AG08396 (cell line): Measurements from ENCODE around the gene CTNNA3.
A peak's percentile ranks its signal among the peaks of the same experiment; 100 is the strongest.

Experiments
- DNase-seq: peaks from one replicate; pipeline ENCODE4 v3.0.0; 2012; ENCODE audit warnings: low spot score, mixed read lengths

CTNNA3 gene

DNA sequence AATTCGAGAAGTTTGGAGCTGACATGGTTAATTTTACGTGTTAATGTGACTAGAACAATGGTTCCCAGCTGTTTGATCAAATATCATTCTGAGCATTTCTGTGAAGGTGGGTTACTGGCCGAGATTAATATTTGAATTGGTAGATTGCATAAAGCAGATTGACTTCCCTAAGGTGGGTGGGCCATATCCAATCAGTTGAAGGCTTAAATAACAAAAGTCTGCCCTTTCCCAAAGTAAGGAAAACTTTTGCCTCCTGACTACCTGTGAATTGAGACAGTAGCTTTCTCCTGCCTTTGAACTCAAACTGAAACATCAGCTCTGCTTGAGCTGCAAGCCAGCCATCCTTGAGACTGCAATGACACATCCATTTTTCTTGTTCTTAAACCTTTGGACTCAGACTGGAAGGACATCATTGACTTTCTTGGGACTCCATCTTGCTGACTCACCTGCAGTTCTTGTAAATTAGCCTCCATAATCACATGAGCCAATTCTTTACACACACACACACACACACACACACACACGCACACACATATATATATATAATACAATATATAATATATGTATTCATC is 833.2 kb downstream of the CTNNA3 start:
- DNase-seq = no peak

DNA sequence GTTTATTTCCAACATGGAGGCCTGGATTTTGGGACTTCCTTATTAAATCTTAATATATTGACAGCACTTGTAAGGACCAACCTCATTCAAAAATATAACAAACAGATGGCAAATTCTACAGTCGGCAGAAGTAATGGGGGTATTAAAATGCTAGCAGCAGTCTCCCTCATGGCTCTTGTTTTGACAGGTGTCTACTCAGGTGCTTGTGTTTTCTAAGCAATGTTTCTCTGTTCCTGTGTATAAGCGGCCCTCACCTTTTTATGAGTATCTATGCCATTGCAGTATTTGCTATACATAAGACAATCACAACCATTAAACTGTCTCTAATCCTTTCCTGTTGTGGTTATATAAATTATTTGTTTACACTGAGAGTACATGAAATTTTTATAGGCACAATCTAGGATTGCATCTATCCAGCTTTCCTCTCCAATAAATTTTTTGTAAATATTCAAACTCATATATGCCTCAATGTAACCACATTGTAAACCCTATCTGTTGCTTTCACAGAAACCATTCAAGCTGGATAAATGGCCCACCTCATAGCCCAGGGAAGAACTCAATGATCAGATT is 835.5 kb downstream of the CTNNA3 start:
- DNase-seq = no peak

DNA sequence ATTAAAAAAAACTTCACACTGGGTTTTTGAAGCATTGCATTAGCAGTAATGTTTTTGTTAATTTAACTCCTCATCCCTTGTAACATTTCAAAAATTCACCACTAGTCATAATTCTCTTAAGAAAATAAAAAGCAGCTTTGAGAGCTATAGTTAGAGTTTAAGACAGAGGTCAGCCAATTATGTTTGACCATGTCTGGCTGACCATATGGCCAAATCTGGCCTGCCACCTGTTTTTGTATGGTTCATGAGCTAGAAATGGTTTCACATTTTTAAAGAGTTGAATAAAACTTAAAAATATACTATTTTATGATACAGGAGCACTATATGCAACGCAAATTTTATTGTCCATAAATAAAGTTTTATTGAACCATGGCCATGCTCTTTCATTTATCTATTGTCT is 843.2 kb downstream of the CTNNA3 start:
- DNase-seq = no peak

DNA sequence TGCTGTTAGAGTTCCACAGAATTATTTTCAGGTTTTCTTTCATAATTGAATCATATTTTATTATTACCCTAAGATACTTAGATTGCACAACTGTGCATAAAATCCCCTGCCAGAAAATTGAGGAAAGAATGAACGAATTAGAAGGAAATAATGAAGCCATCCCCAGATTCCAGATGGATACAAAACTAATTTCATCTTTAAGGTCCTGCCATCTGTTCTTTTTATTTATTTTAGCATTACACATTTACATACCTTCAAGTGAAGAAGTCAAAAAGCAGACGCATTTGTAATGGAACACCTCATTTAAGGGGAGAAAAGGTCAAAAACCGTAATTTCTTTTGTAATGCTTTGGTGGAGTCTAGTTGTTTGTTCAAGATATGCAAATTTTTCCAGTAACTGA is 847.1 kb downstream of the CTNNA3 start:
- DNase-seq = no peak

DNA sequence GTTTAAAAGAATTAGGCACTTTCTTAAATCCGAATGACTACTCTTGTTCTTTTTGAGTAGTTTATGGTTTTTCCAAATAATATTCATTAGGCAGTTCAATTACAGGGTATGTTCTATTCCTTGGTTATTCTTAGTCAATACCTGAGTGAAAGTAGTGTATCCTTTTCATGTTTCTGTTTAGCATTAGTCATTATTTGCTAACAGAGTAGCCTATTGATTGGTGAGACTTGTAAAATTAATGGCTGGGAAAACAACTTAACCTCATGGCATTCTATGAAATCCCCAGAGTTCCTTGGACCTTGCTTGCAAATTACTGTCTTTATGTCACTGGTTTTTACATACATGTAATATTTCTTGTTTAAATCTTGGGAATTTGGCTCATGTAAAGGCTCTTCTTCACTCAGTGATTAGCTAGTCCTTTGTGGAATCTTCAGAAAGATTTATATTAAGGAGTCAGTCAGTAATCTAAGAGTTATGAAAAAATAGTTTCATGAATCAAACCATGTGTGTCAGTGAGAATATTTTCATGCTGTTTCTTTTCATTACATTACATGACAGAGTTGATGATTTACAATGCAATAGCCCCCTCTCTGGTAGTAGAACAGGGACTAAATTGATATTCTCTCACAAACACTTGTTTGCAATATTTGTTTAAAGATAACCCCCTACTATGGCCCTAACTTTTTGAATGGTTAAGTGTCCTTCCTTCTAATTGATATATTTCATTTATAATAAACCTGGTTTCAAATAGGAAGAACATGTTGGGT is 851.6 kb downstream of the CTNNA3 start:
- DNase-seq = no peak

DNA sequence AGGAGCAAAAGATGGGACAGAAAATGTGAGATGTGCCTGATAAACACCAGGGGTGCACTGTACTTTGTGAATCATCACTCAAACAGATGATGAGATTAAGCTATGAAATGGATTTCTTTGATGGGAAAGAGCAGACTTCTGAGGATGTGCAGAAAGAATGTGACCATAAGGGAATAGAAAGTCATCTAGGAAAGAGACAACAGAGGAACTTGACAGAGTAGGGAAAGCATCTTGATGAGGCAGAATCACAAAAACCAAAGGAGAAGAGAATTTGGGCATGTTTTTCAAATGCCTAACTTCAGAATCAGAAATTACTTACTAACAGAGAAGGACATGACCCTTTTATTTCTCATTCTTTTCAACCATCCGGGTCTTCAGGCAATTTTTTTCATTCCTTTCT is 852.6 kb downstream of the CTNNA3 start:
- no peak for DNase-seq

DNA sequence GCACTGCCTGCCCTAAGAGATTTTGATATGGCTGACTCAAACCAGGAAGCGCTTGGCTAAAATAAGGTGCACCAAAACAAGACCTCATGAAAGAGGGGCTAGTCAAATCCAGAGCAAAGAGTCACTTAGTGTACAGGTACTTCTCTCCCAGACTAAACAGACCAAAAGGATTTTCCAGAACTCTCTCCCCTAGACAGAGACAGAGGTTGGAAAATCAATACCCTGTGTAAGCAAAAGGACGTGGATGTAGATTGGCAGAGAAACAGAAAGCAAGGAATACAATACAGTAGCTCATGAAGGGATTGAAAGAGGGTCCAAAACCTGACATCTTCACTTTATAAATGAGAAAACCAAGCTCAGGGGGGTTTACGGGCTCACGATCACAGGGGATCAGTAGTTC is 853.1 kb downstream of the CTNNA3 start:
- DNase-seq = no peak

DNA sequence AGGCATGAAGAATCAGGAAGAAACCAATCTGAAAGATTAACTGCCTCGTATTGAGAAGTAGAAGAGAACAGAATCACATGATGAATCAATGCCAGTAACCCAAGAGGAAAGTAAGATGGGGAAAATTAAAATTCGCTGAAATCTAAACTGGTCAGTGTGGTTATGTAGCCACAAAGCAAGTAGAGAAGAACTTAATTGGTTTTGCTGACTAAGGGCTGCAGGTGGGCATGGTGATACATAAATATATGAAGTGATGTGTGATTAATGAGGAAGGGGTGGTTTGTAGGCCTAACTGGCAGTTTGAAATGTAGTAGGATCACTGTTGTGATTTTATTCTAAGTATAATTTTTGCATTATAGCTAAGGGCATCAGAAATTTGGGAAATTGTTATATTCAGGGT is 853.6 kb downstream of the CTNNA3 start:
- no peak for DNase-seq

DNA sequence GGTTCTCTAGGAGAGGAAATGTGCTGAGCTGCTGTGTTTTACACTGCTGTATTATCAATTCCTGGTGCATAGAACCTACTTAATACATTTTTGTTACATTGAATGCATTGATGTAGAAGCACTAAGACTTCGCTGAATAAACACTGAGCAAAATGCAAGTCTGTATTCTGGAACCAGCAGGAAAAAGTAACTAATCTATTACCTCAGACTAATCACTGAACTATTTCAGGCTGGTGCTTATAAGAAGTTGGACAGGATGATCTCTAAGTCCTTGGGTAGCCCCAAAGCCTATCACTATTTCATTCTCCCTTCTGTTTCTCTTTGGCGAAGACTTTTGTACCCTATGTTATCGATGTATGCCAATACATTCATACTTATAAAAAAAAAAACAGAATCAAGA is 857.3 kb downstream of the CTNNA3 start:
- DNase-seq = no peak

DNA sequence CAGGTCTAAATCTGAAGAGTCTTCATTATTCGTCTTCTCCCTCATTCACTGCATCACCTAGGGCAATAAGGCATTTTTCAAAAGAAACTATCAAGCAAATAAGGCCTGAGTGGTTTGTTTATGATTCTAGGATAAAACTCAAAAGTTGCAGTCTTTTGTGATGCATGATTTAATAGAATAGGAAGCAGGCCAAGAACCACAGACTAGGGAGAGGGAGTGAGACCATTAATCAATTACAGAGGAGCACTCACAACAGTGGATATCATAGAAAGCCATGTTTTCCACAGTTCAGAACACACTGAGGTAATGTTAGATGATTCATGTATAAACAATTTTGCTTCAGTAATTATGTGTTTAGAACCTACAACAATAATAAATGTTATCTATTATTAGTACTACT is 858.0 kb downstream of the CTNNA3 start:
- DNase-seq = no peak

DNA sequence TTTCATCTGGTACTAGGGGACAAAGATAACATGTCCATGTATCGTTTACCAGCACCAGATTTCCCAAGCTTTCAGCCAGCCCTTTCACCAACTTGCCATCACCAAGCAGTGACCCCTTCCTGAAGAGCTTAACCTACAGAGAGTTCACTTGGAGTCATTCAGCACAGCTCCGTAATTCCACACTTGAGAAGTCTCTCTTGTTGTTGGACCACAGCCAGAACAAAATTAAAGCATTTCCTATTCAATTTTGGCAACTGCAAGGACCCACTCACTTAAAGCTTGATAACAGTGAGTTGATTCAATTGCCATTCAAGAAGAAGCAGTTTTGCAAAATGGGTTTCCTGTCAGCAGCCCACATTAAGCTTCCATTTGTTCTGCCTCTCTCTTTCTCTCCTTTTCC is 858.7 kb downstream of the CTNNA3 start:
- no peak for DNase-seq

DNA sequence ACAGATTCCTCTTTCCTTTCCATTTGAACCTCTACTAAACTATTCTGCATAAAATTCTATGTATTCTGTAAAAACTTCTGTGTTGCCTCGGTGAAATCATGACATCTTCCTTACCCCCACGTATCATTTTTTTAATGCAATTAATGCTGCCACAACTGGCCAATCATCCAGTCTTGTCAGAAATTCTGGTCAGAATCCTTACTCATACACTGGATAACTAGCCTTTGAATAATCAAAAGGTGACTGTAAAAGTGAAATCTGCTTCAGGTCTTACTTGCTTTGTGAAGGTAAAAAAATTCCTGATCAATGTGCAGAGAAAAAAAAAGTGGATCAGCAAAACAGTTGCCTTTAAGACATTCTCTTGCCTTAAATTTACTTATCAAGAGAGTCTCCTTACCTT is 859.2 kb downstream of the CTNNA3 start:
- no peak for DNase-seq

DNA sequence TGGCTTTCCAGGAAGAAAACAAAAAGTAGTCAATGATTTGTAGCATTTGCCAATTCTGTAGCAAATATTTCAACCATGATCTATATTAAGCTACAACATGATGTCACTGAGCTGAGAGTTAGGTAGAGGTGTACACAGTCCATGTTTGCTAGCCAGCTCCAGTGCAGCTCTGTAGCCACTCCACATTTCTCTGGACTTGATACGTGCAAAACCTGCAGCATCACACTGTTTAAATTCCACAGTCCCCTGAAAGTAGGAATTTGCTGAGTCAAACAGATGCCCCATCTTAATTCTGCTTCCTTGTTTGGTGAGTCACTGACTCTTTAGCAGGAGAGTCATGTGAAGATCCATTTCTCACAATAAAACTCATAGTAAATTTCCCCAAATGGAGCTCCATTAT is 859.9 kb downstream of the CTNNA3 start:
- DNase-seq = no peak

DNA sequence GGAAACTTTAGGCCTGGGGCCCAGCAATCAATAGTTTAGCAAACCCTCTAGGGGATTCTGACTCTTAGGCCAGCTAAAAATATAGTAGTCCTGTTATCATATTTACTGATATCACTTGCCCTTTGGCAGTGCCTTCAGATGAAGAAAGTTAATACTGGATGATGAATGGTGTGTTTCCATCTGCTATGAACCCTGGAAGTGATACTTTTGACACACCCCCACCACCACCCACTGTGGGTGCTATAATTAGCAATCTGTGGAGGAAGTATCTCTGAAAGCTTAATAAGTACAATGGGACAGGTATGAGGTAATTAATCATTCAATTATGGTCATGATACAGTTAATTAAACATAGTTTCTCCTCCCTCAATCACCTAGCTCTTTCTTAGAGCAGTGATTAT is 860.6 kb downstream of the CTNNA3 start:
- DNase-seq = no peak

DNA sequence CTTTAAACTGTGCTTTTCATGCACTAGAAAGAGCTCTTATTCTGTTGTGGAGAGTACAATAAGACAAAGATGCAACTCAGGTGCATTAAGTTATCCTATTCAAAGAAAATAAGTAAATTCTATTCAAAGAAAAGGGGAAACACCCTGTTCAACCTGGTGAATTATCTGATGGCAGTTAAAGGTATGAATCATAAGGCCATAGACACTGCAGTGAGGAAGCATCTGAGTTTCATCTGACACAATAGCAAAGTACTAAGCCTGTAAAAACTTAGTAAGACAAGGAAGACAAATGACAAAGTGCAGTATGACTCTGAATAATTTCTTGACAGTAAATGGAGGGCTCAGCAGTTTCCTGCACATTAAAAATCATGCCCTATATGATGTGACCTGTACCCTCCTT is 861.2 kb downstream of the CTNNA3 start:
- DNase-seq = no peak

DNA sequence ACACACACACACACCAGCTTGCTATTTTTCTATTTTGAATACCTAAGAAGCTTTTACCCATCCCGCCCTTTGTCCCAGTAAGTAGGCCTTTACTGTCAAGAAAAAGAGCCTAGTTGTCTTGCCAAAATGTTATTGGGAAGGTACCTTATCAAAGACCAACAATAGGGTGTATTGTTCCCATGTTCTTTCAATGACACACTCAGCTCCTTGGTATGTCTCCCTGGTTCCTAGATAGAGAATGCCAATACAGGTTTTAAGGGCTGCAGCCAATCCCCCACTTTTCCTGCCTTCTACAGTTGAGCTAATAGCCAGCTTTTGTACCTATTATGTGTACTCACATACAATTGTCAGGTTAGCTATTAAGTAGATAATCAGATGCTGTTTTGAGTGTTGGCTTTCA is 862.1 kb downstream of the CTNNA3 start:
- DNase-seq = no peak

DNA sequence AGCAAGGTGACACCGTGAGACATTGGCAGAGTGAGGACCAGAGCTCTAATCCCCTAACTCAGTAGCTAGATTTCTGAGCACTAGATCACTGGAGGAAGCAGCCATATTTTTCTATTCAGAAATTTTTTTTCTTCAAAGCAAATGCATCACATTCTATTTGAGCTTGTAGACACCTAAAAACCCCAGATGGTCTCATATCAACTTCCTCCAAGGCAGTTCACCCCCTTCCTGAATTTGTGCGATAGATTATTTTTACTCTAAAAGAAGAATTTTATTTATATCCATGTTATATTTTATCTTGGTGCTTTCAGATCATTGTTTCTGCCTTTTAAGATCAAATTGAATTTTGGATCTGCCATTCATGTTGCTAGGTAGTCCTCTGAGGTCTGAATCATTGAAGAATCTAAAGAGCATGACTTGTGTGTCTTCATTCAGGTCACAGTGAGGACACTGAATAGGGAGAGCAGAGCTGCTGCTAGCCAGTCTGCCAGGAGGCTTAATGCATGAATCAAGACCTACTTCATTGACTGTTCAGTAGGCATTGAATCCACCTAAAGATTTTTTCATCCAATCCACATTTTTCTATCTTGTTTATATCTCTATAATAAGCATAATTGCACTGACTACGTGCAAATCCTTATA is 863.1 kb downstream of the CTNNA3 start:
- no peak for DNase-seq

DNA sequence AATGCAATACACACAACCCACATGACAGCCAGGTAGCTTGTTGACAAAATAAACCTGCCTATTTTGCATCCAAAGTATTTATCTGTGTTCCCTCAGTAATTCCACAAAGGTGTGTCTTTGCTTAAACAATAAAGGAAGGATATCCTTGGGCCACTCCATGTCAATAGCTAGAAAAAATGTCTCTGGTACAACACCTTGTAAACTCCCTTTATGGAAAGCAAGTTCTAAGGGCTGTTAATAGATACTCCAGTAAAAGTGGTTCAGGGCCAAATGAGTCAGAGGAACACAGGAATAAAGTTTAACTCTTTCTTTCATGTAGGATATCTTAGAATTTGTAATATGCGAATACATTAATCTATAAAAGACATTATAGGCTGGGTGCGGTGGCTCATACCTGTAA is 867.0 kb downstream of the CTNNA3 start:
- DNase-seq = no peak

DNA sequence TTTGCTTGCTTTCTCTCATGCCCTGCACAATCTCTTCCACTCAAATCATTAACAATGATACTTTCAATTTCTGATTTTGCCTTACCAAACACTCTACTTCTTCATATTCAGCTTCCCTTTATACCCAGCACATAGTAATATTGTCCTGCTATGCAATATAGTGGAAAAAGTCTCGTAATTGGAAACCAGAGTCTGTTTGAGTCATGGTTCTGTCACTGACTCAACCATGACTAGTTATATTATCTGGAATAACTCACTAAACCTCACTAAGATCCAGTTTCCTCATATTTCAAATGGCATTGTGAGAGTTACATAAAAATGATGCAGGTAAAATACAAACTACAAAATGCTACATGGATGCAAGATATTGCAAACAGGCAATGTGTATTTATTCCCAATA is 868.6 kb downstream of the CTNNA3 start:
- peak; percentile 4 for DNase-seq

DNA sequence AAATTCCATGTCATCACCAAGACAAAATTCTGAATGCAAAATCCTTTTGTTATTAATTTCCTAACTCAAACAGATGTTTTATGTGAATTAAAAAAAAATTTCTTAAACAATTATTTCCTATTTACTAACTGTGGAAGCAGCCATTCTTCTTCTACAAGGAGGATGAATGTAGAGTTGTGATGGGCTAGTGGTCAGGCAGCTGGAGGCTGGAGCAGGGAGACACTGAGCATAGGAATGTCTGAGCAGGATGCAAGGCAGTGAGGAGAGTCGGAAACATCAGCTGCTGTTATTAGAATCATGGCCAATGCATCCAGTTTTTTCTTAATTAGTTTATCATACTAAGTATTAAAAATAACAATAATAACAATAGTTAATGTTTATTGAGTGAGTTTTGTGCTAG is 872.7 kb downstream of the CTNNA3 start:
- no peak for DNase-seq

DNA sequence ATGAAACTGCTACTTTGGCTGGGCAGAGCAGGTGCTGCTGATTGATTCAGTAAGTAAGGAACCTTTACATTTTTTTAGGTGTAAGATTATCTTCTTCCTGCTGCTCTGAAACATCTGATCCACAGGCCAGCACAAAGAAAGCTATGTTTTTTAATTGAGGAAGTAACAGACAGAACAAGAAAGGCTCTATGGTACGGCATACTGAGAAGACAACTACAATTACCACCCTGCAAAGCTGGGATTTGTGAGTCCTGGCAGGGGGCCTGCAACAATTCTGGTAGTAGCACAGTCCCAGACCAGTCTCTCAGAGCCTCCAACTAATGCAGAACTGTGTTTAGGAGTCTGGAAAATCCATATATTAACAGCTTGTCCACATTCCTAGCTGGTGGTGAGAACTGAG is 873.2 kb downstream of the CTNNA3 start:
- no peak for DNase-seq

DNA sequence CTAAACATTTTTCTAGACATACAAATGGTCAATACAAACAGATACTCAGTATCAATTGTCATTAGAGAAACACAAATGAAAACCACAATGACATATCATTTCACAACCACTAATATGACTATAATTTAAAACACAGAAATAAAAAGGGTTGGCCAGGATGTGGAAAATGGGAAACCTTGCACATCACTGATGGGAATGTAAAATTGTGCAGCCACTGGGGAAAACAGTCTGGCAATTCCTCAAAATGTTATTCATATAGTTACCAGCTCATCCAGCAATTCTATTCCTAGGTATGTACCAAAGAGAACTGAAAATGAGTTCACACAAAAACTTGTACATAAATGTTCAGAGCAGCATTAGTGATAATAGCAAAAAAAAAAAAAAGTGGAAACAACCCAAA is 876.3 kb downstream of the CTNNA3 start:
- DNase-seq = no peak

DNA sequence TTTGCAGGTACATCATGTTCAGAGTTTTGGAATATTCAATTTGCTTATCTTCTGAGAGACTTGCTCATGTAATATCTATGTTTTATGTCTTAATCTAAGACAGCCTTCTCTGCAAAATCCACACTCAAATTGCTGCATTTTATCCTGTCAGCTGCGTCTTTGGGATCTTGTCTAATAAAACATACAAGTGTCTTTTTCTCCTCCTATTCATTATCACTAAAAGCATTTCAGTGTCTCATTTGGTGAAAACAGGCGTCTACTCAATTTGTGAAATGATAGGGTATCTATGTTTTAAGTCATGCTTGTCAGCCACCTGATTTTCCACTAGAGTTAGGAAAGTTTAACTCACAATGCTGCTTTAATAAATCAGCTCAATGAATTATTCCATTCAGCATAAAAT is 882.9 kb downstream of the CTNNA3 start:
- no peak for DNase-seq
